Body of pancreas (tissue), 4 donors: Measurements from ENCODE around the gene PREX1.

Source experiments
- CTCF ChIP-seq, 7 experiments: fragments of 450-650 bp in 4 of 7; fragments of 200-600 bp in 3 of 7; sonication (generic) in 3 of 7; IDR thresholded peaks; one replicate each; pipeline ENCODE4 v1.5.1; 2016 to 2019; ENCODE audit warnings: antibody characterized with exemption in 7 of 7
- POLR2A ChIP-seq, 3 donors: fragments of 450-650 bp; IDR thresholded peaks; one replicate each; pipeline ENCODE4 v1.6.1; 2016; ENCODE audit warnings: antibody characterized with exemption in 3 of 3, mild to moderate bottlenecking in 2 of 3

- TF ChIP-seq CTCF (IDR thresholded peaks at IDR 0.05) (no peak), POLR2A (IDR thresholded peaks at IDR 0.05) (no peak)
These were observed 46.2 kb downstream of the PREX1 start for GRCh38 chr20:48781634-48782033.
